Renal cortex interstitium (tissue), 11 donors: ENCODE data around the gene KRTAP10-2. TPM values are rescaled to one million over a fixed set of nuclear protein-coding genes. Genes with fewer than 3 reads are reported as not detected.
"Not testable (repeated sequence)": the region's sequence is repeated elsewhere in the genome, so short reads cannot be mapped to it uniquely, and the experiment has no call there.

ENCODE experiments used
- DNase-seq, 11 donors: peaks; one replicate each; pipeline ENCODE4 v3.0.0-alpha.2; 2013; ENCODE audit warnings: low read depth in 9 of 11, low spot score in 4 of 11; ENCODE audit errors: extremely low read depth in 1 of 11
- polyA plus RNA-seq, 3 donors: library from polyadenylated mRNA; unstranded; fragments of 120-200 nt; gene quantifications; one replicate each; pipeline ENCODE4 v1.2.1, GENCODE V29; 2013; ENCODE audit not compliant: insufficient read length in 3 of 3

The KRTAP10-2 gene
- polyA plus RNA-seq, 3 donors = not detected

DNA sequence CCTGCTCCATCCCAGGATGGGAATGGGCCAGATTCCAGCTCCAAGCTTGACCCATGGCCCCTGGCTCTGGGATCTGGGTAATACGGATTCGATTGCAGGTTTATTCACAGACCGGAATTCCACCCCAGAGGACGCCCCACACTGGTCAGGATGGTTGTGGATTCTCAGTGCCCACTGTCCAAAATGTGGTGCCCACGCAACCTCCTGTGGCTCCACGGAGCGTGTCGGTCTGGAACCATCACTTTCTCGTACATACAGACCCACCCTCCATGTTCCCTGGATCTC lies 42.9 kb downstream of the KRTAP10-2 start:
- DNase-seq = no peak

GRCh38 chr21:44507673-44508425 lies 43.5 kb downstream of the KRTAP10-2 start:
- DNase-seq = no peak

GRCh38 chr21:44506279-44507255 lies 44.7 kb downstream of the KRTAP10-2 start:
- no peak for DNase-seq

DNA sequence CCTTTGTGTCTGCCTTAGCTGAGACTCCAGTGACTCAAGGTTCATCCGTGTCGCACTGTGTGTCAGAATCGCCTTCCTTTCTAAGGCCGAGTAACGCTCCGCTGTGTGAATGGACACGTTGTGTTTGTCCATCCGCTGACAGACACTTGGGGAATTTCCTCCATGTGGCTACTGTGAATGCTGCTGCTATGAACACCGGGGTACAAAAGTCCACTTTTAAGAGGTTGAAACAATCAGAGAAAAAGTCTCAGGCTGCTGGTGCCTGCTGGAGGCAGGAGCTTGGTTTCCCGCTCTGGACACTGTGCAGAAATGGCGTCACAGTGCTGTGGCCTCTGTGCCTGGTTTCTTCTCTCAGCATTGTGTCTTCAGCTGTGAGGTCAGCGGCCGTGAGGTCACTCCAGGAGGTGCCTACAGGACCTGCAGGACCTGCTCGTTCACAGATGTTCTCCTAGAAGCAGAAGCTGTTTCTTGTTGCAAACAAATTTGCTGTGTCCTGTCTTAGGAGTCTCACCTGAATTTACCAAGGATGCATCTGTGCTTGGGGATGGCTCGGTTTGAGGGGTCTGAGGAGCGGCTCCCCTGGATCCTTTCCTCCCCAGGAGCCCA lies 45.5 kb downstream of the KRTAP10-2 start:
- DNase-seq = no peak

DNA sequence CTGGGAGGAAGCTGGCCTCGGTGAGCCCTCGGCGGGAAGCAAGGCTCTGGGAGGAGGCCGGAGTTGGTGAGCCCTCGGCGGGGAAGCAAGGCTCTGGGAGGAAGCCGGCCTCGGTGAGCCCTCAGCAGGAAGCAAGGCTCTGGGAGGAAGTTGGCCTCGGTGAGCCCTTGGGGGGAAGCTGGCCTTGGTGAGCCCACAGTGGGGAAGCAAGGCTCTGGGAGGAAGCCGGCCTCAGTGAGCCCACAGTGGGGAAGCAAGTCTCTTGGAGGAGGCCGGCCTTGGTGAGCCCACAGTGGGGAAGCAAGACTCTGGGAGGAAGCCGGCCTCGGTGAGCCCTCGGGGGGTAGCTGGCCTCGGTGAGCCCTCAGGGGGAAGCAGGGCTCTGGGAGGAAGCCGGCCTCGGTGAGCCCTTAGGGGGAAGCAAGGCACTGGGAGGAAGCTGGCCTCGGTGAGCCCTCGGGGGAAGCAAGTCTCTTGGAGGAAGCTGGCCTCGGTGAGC lies 47.4 kb downstream of the KRTAP10-2 start:
- no peak for DNase-seq

DNA sequence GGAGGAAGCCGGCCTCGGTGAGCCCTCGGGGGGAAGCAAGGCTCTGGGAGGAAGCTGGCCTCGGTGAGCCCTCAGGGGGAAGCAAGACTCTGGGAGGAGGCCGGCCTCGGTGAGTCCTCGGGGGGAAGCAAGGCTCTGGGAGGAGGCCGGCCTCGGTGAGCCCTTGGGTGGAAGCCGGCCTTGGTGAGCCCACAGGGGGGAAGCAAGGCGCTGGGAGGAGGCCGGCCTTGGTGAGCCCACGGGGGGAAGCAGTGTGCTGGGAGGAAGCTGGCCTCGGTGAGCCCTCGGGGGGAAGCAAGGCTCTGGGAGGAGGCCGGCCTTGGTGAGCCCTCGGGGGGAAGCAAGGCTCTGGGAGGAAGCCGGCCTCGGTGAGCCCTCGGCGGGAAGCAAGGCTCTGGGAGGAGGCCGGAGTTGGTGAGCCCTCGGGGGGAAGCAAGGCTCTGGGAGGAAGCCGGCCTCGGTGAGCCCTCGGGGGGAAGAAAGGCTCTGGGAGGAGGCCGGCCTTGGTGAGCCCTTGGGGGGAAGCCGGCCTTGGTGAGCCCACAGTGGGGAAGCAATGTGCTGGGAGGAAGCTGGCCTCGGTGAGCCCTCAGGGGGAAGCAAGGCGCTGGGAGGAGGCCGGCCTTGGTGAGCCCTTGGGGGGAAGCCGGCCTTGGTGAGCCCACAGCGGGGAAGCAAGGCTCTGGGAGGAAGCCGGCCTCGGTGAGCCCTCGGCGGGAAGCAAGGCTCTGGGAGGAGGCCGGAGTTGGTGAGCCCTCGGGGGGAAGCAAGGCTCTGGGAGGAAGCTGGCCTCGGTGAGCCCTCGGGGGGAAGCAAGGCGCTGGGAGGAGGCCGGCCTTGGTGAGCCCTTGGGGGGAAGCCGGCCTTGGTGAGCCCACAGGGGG lies 48.1 kb downstream of the KRTAP10-2 start:
- not testable (repeated sequence) for DNase-seq

- DNase-seq = no peak
Observed at GRCh38 chr21:44502171-44502958, 48.9 kb downstream of the KRTAP10-2 start.

Other genes with a start within 250 kb of the KRTAP10-2 start
- 10 to 100 TPM; 14.9 to 38.7 (median 31.9) TPM for gene CFAP410, start 212.1 kb downstream of the KRTAP10-2 start, polyA plus RNA-seq
- gene TRPM2, start 197.9 kb downstream of the KRTAP10-2 start, polyA plus RNA-seq = 1 to 10 TPM in 2 of 3 donors, under 1 TPM in 1; 0.81 to 1.4 (median 1.2) TPM
- gene LRRC3, start 96.0 kb downstream of the KRTAP10-2 start, polyA plus RNA-seq = 1 to 10 TPM; 4.1 to 6.0 (median 5.8) TPM
- gene KRTAP10-1, start 11.3 kb downstream of the KRTAP10-2 start, polyA plus RNA-seq = not detected
- not detected for gene KRTAP10-3, start 7.3 kb upstream of the KRTAP10-2 start, polyA plus RNA-seq
- not detected for gene KRTAP10-4, start 22.2 kb upstream of the KRTAP10-2 start, polyA plus RNA-seq
- gene KRTAP10-5, start 29.1 kb upstream of the KRTAP10-2 start, polyA plus RNA-seq = not detected
- not detected for gene KRTAP10-6, start 41.0 kb upstream of the KRTAP10-2 start, polyA plus RNA-seq
- not detected for gene KRTAP10-7, start 49.1 kb upstream of the KRTAP10-2 start, polyA plus RNA-seq
- gene KRTAP10-8, start 60.6 kb upstream of the KRTAP10-2 start, polyA plus RNA-seq = not detected
- gene KRTAP10-9, start 75.6 kb upstream of the KRTAP10-2 start, polyA plus RNA-seq = not detected
- gene KRTAP10-10, start 85.9 kb upstream of the KRTAP10-2 start, polyA plus RNA-seq = not detected
- not detected for gene KRTAP10-11, start 94.9 kb upstream of the KRTAP10-2 start, polyA plus RNA-seq
- gene KRTAP12-4, start 103.2 kb upstream of the KRTAP10-2 start, polyA plus RNA-seq = not detected
- gene KRTAP12-3, start 106.4 kb upstream of the KRTAP10-2 start, polyA plus RNA-seq = not detected
- gene KRTAP12-2, start 115.4 kb upstream of the KRTAP10-2 start, polyA plus RNA-seq = not detected
- not detected for gene KRTAP12-1, start 130.7 kb upstream of the KRTAP10-2 start, polyA plus RNA-seq
- gene KRTAP10-12, start 145.7 kb upstream of the KRTAP10-2 start, polyA plus RNA-seq = not detected
- 1 to 10 TPM in 1 of 3 donors, under 1 TPM in 2; 0.82 to 1.5 (median 0.89) TPM for gene TSPEAR, start 160.1 kb upstream of the KRTAP10-2 start, polyA plus RNA-seq